Retina (tissue), 1 donor: ENCODE data around the gene AP3D1.

Experiments
- DNase-seq: peaks from one replicate; pipeline ENCODE4 v3.0.0-alpha.2; 2016

Gene AP3D1

DNA sequence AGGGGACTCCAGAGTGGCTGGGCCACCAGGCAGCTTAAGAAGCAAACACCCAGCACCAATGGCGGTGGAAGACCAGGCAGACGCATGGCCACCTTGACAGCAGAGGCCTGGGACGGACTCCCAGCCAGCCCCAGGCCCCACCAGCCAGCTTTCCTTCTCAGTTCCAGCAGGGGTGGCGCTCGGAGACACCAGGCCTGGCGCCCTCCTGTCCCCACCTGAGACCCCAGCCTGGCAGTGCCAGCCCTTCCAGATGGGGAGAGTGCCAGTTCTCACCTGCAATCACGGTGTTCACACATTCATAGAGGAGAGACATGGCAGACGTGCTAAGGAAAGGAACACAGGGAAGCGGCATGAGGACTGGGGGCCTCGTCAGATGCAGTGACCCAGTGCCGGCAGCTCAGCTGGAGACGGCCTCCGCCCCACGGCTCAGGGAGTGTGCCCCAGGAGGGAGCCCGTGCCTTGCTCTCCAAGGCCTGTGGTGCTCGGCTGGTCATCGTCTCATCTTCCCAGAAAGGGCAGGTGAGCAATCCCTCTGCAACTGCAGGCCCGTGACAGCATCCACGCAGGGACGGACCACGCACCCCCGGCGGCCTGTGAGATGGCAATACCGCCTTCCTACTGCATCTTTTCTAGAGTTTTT, 24.4 kb downstream of the AP3D1 start:
- DNase-seq: no peak

- no peak for DNase-seq
Measured at GRCh38 chr19:2123682-2124387, 27.5 kb downstream of the AP3D1 start.

GRCh38 chr19:2122982-2123381, 28.4 kb downstream of the AP3D1 start:
- DNase-seq: no peak

GRCh38 chr19:2122251-2122650, 29.1 kb downstream of the AP3D1 start:
- DNase-seq: no peak

DNA sequence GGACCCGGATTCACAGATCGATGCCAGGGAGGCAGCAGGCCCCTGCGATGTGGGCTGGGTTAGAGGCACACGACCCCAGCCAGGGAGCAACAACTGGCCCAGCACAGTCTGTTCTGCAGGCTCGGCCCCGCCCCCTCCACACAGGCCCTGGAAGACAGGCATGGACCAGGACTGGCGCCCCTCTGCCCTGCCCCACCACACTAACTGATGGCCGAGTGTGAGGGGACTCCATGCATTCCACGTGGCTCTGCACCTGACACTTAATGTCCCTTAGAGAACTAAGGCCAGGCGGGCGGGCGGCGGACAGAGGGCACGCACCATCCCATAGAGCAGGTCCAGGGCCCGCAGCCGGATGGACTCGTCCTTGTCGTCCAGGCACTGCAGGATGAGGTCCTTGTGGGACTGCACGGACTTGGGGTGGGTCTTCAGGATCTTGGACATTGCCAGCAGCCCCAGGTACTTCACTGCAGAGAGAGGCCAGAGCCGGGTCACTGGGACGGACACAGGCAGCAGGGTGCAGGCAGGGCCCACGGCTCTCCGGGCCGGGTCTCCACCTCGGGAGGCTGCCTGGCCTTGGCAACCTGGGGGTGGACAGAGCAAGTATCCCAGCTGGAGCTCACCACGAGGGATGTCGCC, 29.8 kb downstream of the AP3D1 start:
- no peak for DNase-seq

DNA sequence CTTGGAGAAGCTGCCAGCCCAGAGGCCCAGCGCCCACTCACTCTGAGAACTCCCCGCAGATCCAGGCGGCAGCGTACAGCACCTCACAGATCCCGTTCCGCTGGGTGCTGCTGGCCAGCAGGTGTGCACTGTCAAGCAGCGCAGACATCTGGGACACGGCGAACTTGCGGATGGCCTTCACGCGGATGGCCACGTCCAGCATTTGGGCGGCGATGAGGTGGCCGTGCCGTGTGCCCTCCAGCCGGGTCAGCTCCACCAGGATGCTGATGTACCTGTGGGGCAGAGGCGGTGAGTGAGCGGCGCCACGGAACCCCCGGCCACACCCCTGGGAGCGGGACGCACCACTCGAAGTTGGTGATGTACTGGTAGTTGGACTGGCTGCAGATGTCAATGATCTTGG, 30.5 kb downstream of the AP3D1 start:
- DNase-seq: no peak

- DNase-seq: no peak
Measured at GRCh38 chr19:2119921-2120785, 31.2 kb downstream of the AP3D1 start.

GRCh38 chr19:2118438-2118837, 32.9 kb downstream of the AP3D1 start:
- DNase-seq: no peak

GRCh38 chr19:2117215-2117960, 34.0 kb downstream of the AP3D1 start:
- DNase-seq: no peak

GRCh38 chr19:2116507-2116906, 34.9 kb downstream of the AP3D1 start:
- DNase-seq: no peak

DNA sequence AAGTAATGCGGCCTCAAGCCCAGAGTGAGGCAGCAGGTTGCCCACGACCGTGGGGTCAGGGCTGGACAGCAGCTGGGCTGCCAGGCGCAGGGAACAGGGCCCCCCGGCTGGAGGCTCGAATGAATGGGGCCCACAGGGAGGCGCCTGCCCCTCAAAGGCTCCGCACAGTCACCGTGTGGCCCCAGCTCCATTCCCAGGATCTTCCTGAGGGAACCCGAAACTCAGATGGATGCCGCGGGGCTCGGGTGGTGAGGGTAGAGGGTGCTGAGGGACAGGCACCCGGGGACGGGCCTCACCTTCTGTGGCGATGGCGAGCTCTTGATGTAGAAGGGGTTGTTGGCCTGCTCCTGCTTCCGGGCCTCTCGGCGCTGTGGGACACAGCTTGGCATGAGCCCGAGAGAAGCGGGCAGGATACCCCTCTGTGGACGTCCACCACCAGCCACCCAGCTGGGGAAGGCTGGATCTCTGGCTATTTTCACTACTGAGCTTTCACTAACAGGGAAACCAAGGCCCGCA, 35.4 kb downstream of the AP3D1 start:
- no peak for DNase-seq

- DNase-seq: no peak
Measured at GRCh38 chr19:2115324-2115723, 36.0 kb downstream of the AP3D1 start.

DNA sequence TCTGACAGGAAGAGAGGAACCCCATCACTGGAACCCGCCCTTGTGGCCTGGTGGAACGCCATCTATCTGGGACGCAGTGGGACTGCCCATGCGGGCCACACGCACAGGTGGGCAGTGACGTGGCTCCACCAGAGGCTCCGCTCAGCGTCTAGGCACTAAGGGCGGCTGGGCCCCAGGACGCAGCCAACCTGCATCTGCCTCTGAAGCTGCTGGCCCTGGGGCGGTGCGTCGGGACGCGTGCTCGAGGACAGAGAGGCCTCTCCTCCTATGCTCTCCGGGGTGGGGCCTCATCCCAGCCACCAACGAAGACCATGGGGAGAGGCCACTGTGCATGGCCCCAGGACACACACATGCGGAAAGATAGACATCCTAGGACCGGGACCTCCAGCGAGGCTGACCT, 36.5 kb downstream of the AP3D1 start:
- DNase-seq: no peak

DNA sequence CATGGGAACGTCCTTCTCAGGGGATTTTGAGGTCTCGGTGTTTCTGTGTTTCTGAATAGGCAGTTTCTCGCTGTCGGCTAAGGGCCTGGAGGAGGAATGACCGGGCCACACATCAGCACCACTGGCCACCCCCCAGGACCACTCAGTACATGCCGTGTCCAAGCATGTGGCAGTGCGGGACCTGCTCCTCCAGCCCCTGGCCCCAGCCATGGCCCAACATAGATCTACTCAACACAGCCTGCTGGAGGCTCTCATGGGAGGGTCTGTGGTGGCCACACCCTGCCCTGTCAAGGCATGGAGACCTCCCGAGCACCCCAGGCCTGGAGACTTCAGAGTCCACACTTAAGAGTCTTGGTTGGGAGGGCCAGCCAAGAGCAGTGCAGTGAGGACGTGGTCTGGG, 37.1 kb downstream of the AP3D1 start:
- no peak for DNase-seq

DNA sequence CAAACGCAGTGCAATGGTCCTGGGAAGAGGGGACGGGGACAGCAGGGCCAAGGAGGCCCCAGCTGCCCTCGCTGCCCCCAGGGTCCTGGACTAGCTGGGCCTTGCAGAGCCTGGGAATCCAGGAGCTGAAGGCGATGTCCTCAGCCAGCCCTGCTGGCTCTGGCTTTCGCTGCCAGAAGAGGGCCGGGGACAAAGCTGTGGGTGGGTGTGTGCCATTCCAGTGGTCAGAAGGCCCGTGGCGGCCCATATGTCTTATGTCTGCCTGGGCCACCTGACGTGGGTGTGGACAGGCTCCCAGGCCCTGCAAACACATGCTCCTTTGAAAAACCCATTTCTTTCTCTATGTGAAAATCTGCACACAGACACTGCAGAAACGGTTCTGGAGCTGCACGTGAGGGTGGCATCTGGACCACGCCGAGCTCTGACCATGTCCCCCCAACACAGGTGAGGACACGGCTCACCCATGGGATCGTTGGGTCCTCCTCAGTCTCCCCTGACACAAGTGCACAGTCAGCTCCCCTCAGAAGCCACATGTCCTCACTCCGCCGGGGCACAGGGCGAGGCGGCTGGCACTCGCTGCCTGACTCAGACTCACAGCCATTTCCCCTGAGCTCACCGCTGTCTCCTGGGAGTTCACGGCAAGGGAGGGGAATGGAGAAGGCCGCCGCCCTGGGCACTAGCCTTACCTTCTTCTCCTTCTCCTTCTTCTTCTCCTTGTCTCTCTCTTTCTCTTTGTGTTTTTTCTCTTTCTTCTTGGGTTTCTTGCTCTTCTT, 37.7 kb downstream of the AP3D1 start:
- DNase-seq: no peak

- no peak for DNase-seq
Measured at GRCh38 chr19:2112516-2113320, 38.6 kb downstream of the AP3D1 start.

- DNase-seq: no peak
Measured at GRCh38 chr19:2111886-2112285, 39.5 kb downstream of the AP3D1 start.

GRCh38 chr19:2111425-2111824, 39.9 kb downstream of the AP3D1 start:
- DNase-seq: no peak

DNA sequence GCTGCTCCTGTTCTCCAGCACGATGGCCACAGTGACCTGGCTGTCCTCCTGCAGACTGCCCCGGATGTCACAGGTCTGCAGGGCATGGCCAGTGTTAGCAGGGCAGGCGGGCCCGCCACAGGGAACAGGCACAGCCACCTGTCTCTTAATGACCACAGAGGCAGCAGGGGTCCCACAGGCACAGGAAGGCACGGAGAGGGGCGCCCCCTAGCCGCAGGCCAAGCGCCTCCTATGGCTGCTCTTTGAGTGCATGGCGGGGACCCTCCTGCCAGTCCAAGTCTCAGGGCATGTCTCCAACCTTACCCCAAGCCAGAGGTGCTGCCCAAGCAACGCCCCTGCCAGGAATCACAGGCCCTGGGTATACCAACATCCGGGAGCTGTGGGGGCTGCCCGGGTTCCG, 40.5 kb downstream of the AP3D1 start:
- no peak for DNase-seq

GRCh38 chr19:2109046-2109864, 42.1 kb downstream of the AP3D1 start:
- DNase-seq: no peak
